Measurements from ENCODE around the gene ZNF483.
"Not testable (repeated sequence)": the region's sequence is repeated elsewhere in the genome, so short reads cannot be mapped to it uniquely, and the experiment has no call there.

GRCh38 chr9:111568127-111568526 is 43.1 kb downstream of the ZNF483 start:
- not testable (repeated sequence) for TF ChIP-seq EZH2phosphoT487 (IDR thresholded peaks at IDR 0.05; ENCODE audit: low read depth); CTCF (IDR thresholded peaks at IDR 0.05; ENCODE audit: low read depth, low read length)
